Hematopoietic multipotent progenitor cell treated with erythropoietin and hydrocortisone succinate and interleukin-3 and kit ligand, for 17 days (in vitro differentiated cells): ENCODE data around the gene XIRP1.

Experiments
- DNase-seq: peaks from one replicate; pipeline ENCODE4 v3.0.0-alpha.2; 2015; ENCODE audit warnings: low spot score

XIRP1 gene

DNA sequence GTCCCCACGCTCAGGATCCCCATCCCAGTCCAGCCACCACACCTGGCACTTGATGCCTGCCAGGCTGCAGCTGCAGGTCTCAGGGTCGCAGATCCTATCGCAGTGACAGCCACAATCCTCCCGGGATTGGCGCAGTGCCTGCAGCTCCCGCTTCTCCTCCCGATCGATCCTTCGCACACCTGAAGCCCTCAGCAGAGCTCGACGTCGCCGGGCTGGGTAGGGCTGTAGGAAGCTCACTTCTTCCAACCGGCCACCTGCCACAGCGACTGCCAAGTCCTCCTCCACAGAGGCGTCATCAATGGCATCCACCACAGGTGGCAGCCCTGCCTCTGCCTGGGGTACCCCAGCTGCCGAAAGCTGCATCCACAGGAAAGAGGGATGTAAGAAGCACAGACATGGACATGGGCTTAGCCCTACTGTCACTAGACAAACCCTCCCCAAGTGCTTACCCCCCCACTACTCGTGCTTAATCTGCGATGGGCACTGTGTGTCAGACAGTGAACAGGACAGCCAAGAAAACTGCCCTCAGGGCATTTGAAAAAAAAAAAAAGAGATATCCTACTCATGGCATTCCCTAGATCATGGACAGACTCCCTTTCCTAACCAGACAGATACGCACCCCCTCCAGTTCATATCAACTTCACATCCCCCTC is 48.2 kb downstream of the XIRP1 start:
- no peak for DNase-seq

DNA sequence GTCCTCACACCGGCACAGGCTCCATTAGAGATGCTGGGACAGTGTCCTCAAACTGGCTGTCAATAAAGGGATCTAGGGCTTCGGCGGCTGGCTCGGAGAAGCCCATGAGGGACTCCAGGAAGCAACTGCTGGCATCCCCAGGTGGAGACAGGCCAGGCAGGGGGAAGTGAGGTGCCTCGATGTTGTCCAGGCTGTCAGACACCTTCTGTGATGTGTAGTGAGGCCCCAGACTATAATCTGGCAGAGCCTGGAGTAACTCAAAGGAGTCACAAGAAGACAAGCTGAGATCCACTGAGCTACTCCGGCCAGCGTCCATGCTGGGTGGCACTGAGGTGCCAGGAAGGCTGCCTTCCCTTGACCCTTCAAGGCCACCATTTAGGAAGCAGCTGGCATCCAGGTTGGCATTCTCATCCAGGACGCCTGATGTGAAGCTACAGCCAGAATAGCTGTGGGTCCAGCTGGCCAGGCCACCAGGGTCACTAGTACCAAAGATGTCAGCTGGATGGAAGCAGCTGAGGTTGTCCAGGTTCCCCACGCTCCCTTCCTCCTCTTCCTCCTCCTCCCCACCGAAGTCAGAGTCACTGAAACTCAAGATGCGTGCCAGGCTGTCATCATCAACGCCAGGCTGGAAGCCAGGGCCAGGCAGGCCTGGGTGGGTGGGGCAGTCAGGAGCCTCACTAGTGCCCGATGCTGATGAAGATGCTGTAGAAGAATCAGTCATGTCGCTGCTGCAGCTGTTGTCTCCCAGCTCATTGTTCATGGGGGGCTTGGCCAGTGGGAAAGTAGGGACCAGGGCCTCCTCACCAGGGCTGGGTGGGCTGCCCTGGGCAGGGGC is 49.1 kb downstream of the XIRP1 start:
- DNase-seq, result no peak

DNA sequence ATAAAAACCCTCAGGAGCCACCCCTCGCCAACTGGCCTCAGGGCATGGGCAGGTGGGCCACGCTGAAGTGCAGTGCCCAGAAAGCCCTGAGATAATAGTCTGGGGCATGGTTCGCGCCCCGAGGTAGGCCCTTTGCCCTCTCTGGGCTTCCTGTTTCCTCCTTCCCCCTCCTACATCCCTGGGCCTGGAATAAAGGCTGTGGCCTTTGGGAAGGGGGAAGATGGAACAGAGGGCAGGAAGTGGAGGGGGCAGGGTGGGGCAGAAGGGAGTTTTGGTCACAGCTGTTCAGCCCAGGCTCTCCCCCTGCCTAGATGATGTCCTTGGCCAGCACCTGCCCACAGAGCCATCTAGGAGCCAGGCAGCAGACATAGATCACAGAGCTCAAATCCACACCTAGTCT is 50.3 kb downstream of the XIRP1 start:
- no peak for DNase-seq

DNA sequence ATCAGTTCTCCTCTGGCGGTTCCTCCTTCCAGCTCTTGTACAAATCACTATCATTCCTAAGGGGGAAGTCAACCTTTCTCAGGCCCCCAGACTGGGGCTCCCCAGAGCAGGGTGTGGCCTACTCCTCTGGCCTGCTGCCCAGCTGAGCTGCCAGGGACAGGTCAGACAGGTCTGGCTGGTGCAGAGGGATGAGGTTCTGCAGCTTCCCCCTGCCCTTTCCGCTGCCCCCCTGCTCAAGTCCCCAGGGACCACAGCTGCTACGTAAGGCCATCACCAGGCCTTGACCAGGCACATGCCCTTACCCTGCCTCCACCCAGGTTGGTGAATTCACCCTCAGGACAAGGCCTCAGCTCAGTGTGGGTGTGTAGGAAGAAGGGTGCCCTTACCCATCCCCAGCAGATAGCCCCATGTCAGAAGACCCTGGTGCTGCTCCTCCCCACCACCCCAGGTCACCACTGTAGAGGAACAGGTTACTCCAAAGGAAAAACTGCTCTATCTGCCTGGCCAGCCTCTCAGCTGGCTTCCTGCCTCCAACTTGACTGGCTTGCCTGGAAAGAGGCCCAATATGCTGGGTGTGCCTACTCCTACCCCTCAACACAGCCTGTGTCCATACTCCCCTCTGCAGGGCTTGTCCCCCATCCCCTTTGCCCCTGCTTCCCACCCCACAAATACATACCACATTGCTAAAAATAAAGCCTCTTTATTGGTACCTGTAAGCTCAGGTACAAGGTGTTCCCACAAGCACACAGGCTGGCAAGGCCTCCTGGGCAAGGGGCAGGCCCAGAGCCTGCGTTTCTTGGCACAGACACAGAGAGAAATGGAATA is 51.0 kb downstream of the XIRP1 start:
- DNase-seq, result peak; percentile 37

DNA sequence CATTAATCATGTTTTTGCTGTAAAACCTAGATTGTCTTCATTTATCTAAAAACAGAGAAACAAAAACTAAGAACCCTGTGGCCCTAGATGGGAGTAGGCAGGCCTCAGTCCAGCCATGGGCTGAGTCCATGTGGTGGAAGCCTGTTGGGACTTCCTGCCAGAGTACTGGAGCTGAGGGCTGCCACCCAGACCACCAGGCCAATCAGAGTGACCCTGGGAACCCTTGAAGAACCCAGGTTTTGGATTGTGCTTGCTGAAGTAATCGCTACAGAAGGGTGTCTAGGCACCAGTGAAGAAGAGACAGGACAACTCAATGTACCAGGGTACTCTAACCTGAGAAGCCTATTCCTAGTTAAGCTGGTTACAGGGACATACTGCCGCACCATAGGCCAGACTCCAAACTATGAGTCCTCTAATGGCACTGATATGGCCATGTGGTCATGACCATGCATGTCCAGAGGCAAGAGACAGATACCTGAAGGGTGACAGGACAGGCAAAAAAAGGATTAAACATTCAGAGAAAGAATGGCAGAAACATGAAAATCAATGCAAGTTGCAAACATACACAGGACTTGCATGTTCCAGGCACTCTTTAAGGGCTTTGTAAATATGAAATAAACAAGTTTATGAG is 51.9 kb downstream of the XIRP1 start:
- no peak for DNase-seq

DNA sequence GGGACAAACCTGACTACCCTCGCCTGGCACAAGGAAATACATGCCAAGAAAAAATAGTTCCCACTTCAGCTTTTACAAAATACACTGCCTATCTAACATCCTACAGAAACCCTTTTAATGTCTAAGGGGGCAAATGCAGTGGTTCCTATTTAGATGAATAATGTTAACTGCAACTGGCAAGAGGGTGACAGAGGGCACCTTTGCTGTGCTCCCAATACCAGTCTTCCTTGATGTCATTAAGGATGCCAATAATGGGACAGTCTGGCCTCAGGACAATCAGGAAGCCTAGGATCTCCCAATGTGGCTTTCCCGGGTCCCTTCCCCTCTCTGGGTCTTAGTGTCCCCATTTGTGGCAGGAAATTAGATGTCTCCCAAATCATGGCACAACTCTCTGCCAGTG is 53.0 kb downstream of the XIRP1 start:
- DNase-seq, result no peak

DNA sequence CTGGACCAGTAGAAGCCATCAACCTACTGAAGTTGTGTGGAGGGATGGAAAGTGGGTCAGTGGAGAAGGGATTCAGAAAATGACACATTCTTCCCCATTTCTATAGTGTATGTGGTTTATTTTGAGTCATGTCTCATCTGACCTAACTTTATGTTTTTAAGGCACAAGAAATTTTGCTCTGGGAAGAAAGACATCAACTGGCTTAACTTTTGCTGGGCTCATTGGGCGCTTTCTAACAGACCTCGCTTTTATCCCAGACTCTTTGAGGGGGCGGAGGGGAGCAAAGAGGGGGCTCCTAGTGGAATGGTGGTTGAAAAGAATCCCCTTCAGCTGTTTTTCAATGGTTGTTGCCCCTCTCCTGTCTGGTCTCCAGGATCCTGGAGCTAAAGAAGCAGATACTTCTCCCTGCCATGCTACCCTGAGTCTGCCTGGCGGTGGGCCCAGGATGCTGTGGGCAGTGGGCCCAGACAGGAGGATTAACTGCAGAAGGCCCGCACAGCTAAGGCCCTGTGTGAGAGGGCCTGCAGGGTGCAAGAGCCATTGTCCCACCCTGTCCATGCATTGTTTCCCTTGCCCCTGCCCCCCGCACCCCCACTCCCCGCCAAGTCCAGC is 53.5 kb downstream of the XIRP1 start:
- no peak for DNase-seq

DNA sequence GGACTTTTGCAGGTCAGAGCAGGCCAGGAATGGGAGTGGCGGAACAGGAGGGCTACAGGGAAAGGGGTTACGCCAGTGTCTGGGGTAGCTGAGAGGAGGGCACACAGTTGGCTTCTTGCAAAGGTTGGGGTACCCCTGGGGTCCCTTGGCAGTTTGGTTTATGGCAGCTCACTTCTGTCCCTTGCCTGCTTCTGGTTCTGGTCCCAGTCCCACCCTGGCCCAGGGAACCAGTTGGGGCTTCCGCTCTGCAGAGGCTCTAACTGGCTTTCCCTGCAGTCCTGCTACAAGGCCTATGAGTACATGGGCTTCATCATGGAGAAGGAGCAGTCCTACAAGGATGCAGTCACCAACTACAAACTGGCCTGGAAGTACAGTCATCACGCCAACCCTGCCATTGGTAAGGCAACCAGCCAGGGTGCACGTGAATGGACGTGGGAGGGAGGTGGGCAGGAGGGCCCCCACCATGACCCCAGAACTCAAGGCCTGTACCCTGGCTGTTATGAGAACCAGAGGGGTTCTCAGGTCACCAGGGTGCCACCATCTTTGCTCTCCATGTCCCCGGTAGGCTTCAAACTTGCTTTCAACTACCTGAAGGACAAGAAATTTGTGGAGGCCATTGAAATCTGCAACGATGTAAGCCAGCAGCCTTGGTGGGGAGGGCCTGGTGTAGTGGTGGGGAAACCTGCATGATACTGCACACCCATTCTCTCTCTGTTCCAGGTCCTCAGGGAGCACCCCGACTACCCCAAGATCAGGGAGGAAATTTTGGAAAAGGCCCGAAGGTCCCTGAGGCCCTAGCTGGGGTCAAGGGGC is 54.2 kb downstream of the XIRP1 start:
- no peak for DNase-seq

DNA sequence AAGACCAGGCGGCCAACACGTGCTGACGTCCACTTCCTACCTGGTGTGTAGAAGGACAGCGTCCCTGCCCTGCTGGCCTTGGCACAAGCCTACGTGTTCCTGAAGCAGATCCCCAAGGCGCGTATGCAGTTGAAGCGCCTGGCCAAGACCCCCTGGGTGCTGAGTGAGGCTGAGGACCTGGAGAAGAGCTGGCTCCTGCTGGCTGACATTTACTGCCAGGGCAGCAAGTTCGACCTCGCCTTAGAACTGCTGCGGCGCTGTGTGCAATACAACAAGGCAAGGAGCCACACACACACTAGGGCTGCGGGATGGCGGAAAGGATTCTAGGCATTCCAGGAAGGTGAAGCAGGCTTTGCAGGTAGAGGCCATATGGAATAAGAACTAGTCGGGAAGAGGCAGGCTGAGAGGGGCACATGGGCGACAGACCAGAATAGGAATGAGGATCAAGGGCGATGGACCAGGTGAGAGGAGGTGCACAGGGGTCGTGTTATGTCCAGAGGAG is 54.9 kb downstream of the XIRP1 start:
- DNase-seq, result no peak

DNA sequence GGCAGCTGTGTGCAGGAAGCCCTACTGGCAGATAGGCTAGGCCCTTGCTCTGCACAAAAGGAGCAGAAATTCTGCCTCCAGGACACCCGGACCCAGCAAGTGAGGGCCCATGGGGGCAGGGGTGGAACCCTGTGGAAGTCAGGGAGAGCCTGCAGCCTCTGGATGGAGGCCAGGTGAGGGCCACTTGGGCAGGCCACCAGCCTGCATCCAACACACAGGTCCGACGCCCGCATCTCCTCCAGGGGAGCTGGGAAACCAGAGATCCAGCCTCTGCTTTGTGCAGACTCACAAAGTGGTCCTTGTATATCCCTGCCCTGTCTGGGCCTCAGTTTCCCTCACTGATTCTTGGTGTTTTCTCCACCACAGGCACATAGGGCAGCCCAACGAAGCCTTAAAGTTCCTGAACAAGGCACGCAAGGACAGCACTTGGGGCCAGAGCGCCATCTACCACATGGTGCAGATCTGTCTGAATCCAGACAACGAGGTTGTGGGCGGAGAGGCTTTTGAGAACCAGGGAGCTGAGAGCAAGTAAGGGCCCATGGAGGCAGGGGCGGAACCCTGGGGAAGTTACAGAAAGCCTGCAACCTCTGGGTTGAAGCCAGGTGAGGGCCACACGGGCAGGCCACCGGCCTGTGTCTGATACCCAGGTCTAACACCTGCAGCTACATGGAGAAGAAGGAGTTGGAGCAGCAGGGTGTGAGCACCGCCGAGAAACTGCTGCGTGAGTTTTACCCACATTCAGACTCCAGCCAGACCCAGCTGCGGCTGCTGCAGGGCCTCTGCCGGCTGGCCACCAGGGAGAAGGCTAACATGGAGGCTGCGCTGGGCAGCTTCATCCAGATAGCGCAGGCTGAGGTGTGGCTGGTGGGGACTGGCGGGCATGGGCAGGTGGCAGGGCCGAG is 55.6 kb downstream of the XIRP1 start:
- DNase-seq, result no peak

DNA sequence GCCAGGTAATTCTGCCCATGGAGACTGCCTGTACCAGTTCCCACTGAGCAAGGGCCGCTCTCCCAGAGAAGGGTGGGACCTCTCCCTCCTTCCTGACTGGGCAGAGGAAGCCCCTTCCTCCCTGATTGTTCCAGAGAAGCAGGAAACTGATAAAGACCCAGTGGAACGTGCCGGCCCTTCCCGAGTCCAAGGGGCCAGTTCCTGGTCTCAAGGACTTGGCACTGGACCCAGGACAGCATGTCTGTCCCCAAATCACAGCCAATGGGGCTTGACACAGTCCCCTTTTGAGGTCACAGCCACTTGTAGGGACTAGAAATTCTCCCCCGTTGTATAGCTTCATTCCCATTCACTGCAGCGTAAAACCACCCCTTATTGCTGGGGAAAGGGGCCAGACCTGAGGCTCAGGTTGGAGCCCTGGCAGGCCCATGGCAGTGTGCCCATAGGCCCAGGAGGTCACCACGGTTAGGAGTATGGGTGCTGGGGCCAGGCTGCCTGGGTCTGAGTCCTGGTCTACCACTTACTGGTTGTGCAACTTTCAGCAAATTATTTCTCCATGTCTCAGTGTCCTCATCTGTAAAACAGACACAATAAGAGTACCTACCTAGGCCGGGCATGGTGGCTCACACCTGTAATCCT is 57.1 kb downstream of the XIRP1 start:
- DNase-seq, result no peak

DNA sequence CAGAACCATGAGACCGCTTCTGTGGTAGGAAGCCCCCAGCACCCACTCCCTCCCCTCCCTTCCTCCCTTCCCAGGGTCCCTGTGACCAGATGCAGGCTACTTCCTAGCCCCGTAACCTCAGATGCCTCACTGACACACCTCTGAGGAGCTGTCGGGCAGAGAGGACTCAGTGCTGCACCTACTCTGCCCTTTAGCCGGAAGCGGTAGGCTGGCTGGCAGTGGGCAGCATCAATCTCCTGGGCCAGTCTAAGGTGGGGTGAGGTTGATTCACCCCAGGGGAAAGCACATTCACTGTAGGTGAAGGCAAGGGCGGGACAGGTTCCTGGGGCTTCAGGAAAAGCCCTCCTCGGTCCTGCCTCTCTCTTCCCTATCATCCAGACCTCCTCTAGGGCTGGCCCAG is 58.1 kb downstream of the XIRP1 start:
- no peak for DNase-seq

DNA sequence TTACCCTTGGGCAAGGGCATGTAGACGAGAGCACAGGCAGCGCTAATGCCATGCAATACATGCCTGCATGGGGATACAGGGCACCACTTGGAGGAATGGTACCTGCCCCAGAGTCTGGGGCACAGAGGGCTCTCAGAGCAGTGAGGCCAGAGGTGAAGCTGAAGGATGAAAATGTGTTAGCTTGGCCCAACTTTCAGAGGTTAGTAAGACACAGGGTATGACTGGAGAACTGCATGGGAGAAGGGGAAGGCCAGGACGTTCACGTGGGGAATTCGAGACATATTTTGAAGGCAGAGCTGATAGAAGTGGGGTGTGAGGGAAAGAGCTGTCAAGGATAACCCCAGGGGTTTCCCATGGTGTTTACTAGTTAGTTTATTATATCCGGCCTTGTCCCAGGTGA is 58.6 kb downstream of the XIRP1 start:
- no peak for DNase-seq
